Measurements from ENCODE around the gene SYT17.

SYT17 gene

DNA sequence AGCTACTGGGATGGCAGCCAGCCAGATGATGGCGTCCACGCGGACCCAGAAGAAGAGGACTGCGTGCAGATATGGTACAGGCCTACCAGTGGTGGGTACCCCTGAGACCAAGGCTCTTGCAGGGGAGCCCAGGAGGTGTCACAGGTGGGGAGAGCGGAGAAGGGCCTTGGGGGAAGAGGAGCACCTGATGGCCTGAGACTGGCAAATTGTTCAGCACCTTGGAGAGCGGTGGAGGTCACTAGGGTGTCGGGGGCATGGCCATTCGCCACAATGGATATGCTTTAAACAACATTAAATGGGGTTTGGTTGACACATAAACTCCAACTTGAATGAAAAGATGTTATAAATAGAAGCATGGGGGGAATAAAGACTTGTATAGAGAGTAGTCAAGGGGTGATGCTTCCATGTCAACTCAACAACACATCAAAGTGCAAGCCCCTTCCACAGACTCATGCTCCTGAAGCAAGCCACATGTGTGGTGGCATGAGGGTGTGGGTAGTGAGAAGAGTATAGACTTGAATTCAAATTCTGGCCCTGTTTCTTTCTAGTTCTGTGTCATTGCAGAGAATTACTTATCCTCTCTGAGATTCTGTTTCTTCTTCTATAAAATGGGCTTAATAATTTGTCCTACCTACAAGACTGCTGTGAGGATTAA is 139.7 kb downstream of the SYT17 start:
- DNase-seq: peak; percentile 15

DNA sequence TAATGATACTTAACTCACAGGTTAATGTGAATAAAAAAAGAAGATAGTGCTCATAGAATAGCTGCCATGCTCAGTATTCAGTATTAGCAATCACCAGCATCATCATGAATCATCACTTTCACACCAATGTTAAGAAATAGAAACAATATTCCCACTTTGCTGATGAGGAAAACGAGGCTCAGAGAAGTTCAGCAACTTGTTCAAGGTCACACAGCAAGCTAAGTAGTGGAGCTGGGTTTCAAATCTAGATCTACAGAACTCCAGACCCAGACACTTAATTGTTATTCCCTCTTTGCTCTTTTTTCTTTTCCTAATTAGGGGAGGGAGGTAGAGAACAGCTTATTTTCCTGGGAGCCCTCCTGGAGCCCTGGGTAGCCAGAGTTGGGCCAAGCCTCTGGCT is 140.4 kb downstream of the SYT17 start:
- no peak for DNase-seq

DNA sequence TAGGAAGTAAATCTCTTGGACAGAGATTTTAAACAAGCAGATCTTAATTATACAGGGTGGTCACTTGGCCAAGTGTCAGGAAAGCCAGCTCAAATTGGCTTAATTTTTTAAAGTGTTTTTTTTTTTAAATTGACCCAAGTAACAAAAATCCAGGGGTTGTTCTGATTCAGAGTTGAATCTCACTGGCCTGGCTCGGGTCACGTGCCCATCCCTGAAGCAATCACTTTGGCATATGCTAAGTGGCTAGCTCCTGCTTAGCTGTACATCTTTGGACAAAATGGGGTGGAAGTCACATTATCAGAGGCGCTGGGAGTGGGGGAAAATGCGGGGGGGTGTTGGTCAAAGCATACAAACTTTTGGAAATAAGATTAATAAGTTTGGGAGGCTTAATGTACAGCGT is 141.1 kb downstream of the SYT17 start:
- DNase-seq: no peak

DNA sequence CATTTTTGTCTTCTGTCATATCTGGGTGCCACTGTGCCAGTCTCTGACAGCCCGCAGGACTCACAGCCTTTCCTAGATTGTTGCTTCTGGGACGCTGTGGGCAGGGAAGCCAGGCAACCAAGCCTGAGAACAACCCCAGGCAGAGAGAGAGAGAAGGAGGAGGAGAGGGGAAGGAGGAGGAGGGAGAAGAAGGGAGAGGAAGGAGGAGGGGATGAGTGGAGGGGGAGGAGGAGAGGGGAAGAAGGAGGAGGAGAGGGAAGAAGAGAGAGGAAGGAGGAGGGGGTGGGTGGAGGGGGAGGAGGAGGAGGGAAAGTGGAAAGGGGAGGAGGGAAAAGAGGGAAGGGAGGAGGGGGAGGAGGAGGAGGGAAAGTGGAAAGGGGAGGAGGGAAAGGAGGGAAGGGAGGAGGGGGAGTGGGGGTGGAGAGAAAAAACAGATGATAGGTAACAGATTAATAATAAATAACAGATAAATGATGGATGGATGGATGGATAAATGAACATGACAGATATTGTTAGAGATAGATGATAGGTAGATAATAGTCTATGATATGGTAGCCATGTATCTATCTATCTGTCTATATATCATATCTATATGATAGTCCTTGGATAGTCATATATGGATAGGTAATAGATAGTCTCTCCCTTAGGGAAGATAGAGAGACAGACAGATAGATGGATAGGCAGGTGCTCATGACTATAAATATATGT is 146.8 kb downstream of the SYT17 start:
- DNase-seq: no peak

DNA sequence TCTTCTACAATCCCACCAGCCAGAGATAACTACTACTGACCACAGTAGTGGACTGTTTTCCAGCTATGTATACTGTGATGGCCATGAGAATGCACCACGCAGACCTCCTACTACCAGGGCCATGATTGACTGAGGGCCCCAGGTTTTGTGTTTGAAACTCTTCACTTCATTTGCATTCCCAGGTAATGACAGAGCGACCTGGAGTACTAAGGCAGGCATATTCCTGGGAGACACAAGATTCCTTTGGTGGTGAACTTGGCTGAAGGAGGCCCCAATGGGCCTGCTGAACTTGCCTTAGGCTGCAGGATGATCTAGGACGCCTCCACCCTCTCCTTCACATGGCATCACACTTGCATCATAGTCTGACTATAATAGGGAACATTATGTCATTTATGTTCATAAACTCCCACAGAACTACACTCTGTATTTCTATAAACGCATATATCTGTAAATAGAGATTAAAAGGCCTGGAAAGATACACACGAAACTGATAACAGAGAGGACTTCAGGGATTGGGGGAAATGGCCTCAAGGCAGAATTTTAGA is 147.9 kb downstream of the SYT17 start:
- no peak for DNase-seq

DNA sequence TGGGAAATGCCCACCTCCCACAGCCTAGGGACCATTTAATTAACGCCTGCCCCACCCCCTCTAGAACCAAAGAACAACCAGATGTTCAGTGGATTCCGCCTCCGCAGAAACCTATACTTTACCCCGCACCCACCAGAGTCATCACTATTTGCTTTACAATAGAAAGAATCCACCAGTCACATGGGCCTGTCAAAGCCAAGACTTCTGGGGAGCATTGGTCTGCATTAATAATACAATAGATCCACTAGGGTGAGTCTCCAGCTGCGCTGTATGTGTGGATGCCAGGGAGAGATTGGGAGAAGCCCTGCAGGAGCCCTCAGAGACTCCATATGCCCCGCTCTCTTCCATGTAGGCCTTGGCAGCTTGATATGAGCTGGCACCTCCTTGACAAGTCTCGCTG is 148.8 kb downstream of the SYT17 start:
- DNase-seq: no peak

Data from stimulated activated CD4-positive, alpha-beta T cell treated with anti-CD3 and anti-CD28 coated beads, Interleukin-15, amount 100 ng/mL, for 24 hours (primary cell).